ENCODE measurements around the gene OCSTAMP.
A peak's percentile ranks its signal among the peaks of the same experiment; 100 is the strongest.

The OCSTAMP gene, protein sequence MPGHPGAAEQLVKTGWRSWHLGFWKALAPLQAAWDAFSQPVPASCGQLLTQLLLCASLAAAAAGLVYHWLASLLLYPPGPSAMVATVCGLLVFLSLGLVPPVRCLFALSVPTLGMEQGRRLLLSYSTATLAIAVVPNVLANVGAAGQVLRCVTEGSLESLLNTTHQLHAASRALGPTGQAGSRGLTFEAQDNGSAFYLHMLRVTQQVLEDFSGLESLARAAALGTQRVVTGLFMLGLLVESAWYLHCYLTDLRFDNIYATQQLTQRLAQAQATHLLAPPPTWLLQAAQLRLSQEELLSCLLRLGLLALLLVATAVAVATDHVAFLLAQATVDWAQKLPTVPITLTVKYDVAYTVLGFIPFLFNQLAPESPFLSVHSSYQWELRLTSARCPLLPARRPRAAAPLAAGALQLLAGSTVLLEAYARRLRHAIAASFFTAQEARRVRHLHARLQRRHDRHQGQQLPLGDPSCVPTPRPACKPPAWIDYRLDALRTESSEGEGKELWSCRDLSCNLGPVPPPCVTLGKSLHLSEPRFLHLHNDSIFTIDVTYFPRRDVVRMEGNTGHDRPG

DNA sequence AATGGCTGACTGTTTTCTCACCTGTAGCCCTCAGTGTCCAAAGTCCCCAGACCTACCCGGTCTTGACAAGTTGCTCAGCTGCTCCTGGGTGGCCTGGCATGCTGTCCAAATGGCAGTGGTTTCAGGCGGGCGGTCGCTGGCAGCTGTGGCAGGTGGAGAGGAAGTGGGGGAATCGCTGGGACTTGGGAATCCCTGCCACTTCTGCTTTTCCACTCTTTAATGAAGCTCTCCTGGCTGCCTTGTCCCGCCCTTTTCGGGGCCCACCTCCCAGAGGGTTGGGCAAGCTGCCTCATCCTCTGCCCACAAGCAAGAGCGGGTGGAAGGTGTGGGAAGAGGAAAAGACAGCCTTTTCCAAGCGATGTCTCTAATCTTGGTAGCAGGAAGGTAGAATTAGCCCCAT lies at the start of gene OCSTAMP:
TSS of gene OCSTAMP (minus strand) at position 194 of the 400 bp plus-strand sequence. CDS start at position 100, 94 bp downstream.
- no peak for DNase-seq

DNA sequence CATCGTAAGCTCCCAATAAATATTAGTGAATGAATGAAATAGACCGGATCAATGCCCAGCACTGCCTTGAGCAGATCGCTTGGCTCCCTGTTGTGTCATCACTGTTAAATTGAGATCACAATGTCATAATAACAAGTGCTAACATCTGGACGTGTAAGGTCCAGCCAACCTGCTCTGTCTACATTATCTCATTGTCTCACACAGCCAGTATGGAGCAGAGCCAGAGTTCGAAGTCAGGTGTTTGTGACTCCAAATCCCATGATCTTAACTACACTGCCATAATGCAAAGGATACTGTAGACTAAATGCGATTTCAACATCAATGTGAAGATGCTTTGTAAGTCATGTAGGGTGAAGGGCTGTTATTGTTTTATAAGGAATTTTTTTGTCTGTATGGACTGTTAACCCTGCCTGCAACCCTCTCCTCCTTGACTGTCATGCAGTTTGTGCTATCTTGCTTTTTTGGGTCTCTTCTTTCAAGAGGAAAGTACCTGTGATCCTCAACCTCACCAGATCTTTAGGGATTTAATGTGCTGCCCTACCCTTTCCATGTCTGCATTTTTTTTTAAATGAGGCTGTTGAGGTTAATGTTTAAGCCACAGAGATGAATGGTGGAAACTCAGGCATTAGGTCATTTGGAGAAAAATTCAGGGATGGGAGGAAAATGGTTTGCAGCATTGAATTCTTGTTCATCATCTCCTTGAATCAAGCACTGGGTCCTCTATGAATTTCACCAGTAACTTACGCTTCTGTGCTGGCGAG lies 49.0 kb upstream of the OCSTAMP start:
- DNase-seq: no peak

DNA sequence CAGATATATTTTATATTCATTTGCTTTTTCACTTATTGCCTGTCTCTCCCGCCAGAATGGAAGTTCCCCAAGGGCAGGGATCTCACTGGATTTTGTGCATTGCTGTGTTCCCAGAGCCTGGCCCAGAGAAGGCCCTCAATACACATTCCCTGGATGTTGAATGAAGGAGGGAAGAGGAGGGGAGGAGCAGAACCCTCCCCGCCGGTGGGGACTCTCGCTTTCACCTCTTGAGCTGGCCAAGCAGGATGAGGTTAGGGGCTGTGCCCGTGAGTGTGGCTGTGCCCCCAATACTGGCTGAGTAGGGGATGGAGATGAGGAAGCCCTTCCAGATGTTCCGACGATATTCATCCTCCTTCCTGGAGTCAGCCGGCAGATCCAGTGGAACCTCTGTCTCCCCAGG lies 45.5 kb upstream of the OCSTAMP start:
- no peak for DNase-seq

DNA sequence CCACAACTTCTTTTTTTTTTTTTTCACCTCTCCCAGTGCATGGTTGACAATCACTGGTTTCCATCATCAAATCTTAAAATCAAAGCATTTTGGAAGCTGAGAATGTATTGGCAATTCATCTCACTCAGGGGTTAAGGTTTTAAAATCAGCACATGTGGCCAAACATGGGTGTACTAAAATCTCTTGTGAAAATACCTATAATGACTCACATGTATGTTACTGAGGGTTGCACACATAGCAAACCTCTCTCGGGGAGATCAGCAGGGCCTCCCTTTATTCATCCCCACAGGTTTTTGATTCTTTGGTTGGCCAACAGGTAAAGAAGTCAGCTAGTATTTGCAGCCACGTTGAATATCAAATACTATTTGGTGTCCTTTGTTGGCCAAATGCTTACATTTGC lies 44.3 kb upstream of the OCSTAMP start:
- no peak for DNase-seq

DNA sequence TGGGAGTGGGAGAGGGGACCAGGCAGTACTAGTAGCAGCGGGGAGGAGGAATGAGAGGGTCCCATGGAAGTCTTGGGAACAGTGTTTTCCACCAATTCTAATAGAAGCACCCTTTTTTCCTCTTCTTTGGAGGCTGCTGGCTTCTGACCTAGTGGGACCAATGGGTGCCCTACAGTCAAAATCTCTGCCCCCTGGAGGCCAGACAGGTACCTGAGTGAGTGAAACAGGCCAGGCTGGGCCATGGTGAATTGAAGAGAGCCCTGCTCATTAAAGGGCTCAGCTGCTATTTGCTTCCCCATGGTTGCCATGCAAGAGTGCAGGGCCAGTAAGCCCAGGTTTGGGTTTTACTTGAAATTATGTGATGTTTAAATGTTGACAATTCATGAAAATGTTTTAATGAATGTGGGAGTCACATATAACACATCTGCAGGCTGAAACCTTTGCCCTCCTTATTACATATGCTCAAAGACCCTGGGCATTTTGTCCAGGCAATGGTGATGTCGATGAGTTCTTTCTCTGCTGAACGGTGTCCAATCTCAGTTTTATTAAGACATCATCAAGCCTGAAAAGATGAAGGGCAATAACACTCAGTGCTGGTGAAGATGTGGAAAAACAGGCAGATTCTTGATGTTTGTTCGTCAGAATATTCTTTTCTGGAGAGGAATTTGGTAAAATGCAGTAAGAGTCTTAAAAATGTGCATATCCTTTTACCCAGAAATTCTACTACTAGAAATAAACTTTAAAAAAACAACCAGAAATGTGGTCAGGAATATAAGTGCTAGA lies 42.3 kb upstream of the OCSTAMP start:
- peak; percentile 8 to 23 for DNase-seq

DNA sequence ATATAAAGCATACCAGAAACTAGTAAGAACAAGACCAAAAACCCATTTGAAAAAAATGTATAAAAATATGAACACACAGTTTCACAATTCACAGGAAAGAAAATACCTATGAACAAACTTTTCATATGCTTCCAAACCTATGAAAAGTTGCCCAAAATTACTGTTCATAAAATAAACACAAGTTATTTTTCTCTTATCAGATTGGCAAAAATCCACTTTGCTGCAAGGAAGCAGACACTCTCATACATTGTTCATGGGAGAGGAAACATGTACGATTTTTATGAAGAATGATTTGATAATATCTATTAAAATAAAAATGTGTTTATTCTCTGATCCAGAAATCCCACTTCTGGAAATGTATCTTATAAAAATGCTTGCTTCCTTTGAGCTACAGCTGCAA lies 40.0 kb upstream of the OCSTAMP start:
- DNase-seq: no peak

DNA sequence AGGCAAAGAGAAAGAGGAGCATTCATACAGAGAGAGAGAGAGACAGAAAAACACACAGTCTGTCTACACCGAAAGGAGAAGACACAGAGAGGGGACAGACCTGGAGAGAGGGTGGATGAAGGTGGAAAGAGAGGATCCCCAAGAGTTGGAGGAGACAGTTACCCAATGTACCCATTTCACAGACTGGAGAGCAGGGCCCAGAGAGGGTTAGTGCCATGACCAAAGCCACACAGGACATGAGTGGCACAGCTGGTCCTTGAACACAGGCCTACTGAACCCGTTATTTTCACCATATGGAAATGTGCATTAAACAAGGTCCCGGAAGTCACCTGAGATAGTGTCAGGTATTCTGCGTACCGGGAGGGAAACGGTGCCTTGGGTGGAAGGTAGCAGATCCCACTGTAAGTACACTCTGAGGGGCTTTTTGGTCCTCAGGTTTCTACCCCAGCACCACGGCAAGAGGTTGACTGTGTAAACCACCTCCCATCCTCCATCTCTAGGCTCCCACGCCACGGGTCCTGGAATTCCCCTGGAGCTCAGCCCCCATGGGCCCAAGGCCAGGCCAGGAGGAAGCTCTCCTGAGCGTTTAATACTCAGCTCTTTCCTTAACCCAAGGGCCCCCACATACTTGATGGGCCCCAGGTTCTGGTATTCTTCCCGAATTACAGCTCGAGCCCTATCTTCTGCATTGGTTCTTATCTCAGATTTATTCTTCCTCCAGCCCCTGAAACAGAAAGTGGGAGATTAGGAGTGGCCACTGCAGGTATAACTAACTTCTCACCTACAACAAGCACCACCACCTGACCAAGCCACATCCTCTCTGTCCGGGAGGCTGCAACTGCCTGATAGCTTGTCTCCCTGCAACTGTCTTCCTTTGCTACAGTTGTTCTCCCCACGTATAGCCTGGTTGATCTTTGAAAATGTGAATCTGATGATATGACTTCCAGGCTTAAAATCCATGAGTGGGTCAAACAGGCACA lies 38.4 kb upstream of the OCSTAMP start:
- no peak for DNase-seq

DNA sequence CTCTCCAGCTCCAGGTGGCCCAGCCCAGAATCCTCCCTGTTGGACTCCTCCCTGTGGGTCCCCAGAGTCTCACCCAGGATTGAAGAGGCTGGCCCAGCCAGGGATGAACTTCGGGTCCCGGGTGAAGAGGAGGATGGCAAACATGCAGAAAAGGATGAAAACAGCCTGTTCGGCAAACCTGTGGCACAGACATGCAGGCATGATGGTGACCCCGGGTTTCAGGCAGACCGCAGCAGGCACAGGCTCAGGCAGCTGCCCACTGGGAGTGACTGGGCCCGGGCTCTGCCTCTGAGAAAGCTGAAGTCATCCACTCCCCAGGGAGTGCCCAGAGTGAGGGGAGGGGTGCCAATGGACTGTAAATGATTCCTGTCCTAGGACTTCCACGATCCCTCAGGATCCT lies 37.5 kb upstream of the OCSTAMP start:
- DNase-seq: no peak

DNA sequence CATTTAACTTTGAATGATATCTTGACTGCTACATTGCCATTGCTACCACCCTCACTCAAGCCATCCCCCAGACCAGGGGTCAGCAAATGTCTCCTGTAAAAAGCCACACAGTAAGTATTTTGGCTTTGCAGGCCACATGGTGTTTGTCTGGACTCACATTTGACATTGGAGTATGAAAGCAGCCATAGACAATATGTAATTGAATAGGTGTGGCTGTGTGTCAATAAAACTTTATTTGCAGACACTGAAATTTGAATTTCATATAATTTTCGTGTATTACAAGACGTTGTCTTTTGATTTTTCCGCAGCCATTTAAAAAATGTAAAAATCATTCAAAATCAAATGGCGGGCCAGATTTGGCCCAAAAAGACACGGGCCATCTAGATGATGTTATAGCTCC lies 36.3 kb upstream of the OCSTAMP start:
- no peak for DNase-seq

DNA sequence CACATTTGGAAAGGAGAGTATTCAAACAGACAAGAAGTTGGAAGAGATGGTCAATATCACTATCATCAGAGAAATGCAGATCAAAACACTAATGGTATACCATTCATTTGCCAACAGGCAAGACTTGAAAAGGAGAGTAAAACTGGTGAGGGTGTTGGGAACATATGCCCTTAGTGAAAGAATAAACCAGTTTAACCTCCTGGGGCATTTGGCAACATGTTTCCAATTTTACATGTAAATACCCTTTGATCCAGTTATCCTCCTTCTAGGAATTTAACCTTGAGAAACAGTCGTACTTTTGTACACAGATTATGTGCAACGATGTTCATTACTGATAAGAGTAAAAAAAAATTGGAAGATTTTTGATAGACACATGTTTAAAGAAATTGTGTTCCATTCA lies 34.1 kb upstream of the OCSTAMP start:
- no peak for DNase-seq

DNA sequence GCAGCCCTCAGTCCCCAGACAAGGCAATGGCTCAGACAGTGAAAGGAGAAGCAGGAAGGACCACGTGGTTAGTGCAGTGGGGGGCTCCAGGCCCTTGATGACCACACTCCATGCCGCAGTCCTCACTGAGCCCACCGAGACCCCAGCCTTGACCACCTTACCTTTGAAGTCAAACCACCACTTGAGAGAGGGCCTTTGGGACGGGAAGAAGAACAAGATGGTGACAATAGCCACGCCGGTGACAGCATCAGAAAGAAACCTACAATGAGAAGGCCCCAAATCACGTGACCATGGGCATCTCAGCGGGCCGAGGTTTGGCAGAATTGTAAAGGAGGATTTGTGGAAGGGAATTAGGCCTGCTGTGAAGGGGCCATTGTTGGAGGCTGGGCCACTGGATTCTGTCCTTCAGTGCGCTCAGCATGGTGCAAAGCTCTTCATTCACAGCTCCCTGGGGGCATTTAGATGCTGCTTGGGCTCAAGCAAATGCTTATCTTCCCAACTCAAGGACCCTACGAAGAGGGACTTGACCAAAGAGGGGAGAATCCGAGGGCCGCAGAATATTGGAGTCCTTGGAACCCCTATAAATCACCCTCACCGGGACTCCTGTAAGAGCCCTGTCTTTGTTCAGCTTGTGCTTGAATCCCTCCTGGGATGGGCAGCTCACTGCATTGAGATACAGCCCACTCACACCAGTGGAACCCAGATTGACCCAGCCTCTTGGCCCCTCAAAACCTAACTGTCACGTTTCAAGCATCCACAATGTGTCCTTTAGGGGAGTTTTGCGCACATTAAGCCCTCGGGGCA lies 33.2 kb upstream of the OCSTAMP start:
- DNase-seq: no peak

DNA sequence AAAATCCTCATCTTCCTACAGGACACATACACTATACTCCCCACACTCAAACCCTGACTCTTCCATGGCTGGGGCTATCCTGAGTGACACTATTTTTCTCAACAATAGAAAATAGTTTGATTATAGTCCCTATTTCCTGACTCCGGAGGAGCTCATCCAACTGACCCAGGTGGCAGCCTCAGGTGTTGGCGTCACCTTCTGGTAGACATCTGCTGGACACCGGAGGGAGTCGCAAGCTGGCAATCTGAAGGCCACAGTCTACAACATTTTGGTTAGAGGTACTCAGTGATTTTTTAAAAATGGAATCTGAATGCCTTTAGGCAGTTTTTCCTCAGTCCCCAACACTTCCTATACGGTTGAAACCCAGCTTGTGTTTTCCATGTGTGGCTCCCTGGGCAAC lies 32.2 kb upstream of the OCSTAMP start:
- no peak for DNase-seq

DNA sequence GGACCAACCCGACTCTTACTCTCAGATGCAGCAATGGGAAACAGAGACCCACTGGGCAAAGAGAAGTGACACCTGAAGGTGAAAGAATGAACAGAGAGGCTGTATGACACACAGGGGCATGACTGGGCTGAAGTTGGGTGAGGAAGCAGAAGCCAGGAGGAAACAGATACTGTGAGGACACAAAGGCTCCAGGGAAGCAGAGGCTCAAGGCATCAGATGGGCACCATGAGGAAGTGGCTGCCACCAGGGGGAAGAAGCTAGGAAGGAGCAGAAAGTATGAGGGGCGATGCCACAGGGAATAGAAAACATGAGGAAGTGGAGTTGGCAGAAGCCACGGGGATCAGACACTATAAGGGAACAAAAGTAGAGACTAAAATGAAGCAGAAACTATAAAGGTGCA lies 30.9 kb upstream of the OCSTAMP start:
- no peak for DNase-seq

DNA sequence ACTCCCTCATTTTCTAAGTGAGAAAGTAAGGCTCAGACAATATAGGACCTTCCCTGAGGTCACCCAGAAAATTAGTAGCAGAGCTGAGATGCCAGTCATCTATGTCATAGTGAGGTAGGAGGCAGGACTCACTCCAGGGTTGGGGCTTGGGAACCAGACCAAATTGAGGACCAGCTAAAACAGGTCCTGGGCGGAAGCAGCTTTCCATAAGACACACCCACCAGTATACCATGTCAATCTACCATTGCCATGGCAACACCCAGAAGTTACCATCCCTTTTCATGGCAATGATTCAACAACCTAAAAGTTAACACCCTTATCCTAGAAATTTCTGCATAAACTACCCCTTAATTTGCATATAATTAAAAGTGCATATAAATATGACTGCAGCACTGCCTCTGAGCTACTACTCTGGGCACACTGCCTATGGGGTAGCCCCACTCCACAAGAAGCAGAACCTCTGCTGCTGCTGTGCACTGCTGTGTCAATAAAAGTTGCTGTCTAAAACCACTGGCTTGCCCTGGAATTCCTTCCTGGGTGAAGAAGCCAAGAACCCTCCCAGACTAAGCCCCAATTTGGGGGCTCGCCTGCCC lies 30.3 kb upstream of the OCSTAMP start:
- no peak for DNase-seq

DNA sequence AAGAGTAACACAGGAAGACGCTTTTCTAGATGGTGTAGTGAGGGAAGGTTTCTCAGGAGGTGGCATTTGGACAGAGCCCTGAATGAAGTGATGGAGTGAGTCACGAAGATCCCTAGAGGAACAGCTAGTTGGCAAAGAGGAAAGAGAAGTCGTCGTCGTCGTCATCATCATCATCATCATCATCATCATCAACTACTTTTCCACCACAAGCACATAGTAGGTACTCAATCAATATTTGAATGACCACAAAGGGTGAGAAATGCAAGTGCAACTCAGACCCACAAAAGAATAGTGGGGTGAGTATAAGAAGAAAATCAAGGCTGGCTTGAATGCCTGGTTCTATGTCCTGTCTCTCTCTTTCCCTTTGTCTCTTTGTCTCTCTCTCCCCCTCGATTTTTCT lies 28.3 kb upstream of the OCSTAMP start:
- no peak for DNase-seq

DNA sequence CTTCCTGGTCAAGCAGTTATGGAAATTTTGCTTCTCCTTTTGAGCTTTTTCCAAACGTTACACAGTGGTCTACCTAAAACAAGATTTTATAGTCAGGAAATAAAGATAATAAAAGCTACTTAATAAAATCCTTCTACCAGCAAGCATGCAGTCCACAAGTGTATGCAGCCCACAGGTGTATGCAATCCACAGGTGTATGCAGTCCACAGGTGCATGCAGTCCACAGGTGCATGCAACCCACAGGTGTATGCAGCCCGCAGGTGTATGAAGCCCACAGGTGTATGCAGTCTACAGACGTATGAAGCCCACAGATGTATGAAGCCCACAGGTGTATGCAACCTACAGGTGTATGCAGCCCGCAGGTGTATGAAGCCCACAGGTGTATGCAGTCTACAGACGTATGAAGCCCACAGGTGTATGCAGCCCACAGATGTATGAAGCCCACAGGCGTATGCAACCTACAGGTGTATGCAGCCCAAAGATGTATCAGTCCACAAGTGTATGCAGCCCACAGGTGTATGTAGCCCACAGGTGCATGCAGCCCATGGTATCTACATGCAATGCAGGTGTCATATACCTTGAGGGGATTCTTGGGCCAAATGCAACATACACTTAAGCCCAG lies 26.4 kb upstream of the OCSTAMP start:
- no peak for DNase-seq

DNA sequence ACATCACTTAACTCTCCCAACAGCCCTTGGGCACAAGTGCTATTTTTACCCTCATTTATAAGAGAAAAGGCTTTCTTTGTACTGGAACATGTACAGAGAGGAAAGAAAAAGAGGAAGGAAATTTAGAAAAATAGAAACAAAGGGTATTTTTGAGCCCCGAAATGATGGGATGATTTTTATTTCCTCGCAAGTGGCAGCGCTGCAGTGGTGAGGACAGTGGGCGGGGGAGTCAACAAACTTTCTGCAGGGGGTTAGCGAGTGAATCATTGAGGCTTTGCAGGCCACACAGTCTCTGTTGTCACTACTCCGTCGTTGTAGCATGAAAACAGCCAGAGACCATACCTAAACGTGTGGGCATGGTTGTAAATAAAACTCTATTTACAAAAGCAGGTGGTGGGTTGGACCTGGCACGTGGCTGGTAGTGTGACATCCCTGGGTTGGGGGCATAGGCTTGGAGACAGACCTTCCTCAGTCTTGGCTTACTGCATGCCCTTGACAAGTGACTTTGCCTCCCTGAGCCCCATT lies 25.5 kb upstream of the OCSTAMP start:
- no peak for DNase-seq

DNA sequence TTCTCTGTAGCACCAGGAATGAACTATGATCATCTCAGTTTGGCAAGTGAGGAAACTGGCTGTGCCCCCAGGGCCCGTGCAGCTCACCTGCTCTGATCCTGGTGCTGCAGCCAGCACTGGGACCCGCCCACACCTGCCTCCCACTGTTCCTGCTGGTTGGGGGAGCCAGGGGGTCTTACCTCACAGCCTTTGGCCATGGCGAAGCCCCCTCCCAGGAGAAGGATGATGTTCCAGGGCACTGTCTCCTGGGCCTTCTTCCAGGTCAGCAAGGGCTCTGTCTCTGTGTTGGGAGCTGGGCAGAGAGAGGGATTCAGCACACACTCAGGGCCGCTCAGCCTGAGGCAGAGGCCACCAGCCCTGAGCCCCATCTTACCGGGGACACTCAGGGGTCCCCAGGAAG lies 24.9 kb upstream of the OCSTAMP start:
- DNase-seq: no peak

DNA sequence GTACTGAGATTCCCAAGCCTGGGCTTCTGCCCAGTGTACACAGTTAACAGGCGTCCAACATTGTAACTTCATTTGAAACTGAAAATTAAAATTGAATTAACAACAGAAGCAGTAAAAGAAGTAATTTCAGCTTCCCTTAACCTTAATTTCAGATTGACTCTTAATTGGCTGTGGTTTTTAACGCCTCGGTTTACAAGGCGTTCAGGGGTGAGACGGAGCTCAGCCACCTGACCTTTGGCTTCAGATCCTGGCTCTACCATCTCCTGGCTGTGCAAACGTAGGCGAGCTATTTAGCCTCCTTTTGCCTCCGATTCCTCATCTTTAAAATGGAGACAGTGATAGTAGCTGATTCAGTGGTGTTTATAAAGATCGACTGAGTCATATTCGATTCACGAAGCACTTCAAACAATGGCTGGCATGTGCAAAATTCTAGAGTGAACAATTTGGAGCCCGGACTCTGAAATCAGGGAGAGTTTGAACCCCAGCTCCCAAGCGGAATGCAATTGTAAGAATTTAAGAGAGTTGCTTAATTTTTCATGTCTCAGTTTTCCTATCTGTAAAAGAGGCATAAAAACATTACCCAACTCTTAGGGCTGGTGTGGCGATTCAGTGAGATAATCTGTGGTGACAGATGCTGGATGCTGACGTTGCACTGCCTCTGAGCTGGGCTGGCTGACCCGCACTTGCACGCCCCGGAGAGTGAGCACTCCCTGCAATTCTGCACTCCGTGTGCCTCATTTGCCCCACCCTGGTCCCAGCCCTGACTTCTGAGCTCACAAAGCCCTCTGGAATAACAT lies 23.5 kb upstream of the OCSTAMP start:
- no peak for DNase-seq

All from activated CD4-positive, alpha-beta T cell treated with anti-CD3 and anti-CD28 coated beads, Interleukin-2, amount 50 U/mL, for 48 hours (primary cell).